Kidney (tissue), 14 donors: ENCODE data around the gene GOLGA2. TPM values are rescaled to one million over a fixed set of nuclear protein-coding genes. Genes with fewer than 3 reads are reported as not detected.

Experiments
- DNase-seq, 5 donors: peaks; one replicate each; pipeline ENCODE4 v3.0.0-alpha.2; 2013 to 2020
- FAIRE-seq: peaks from 2 replicates; lab custom pipeline; 2012; peaks lifted over from hg19 to GRCh38; lab: Jason Lieb, UNC
- H3K27ac ChIP-seq, 2 donors: one replicate each; pipeline ENCODE4 v1.7.0; 2013; ENCODE audit warnings: low read depth in 2 of 2, low read length in 2 of 2, inconsistent platforms in 1 of 2
- H3K27me3 ChIP-seq: one replicate; pipeline ENCODE4 v1.7.1; 2013; ENCODE audit warnings: low read length, inconsistent platforms; ENCODE audit not compliant: control insufficient read depth, insufficient read depth
- H3K36me3 ChIP-seq, 3 donors: one replicate each; pipeline versions ENCODE4 v1.7.0 to v1.7.1; 2013; ENCODE audit warnings: low read length in 3 of 3, control low read depth in 1 of 3, inconsistent platforms in 1 of 3; ENCODE audit not compliant: insufficient read depth in 3 of 3, control insufficient read depth in 2 of 3
- H3K4me1 ChIP-seq, 3 donors: one replicate each; pipeline versions ENCODE4 v1.7.0 to v1.7.1; 2013; ENCODE audit warnings: low read length in 3 of 3, inconsistent platforms in 1 of 3, low read depth in 1 of 3; ENCODE audit not compliant: control insufficient read depth in 2 of 3, insufficient read depth in 2 of 3
- H3K4me3 ChIP-seq, 3 donors: one replicate each; pipeline versions ENCODE4 v1.7.0 to v1.8.1; 2013; ENCODE audit warnings: low read length in 3 of 3, control low read depth in 1 of 3, inconsistent platforms in 1 of 3
- H3K9ac ChIP-seq, 3 donors: one replicate each; pipeline versions ENCODE4 v1.7.0 to v1.7.1; 2013; ENCODE audit warnings: low read length in 3 of 3, control low read depth in 1 of 3, inconsistent platforms in 1 of 3
- H3K9me3 ChIP-seq, 3 donors: one replicate each; pipeline versions ENCODE4 v1.7.0 to v1.7.1; 2013; ENCODE audit warnings: low read length in 3 of 3, control low read depth in 1 of 3, inconsistent platforms in 1 of 3; ENCODE audit not compliant: control insufficient read depth in 2 of 3, insufficient read depth in 1 of 3
- intact Hi-C: fragments of 100-400 bp; cut with DNase I; formaldehyde crosslinking; loops from one replicate; pipeline ENCODE4 v1.11.1; 2022
- polyA plus RNA-seq: library from polyadenylated mRNA; stranded (reverse); fragments of 350-450 nt; fragmentation: Illumina TruSeq; extraction: RNeasy Lipid Tissue Mini Kit (QIAGEN cat#74804); gene quantifications from one replicate; pipeline ENCODE4 v1.2.3, GENCODE V29; 2014; ENCODE audit warnings: low read depth, low replicate concordance; ENCODE audit not compliant: insufficient read depth
- total RNA-seq: library from RNA; stranded (reverse); fragmentation: NEBNext Ultra II Directional; extraction: Animal tissue kit (Norgen Biotek cat#: 25700); gene quantifications from one replicate; pipeline ENCODE4 v1.2.1, GENCODE V29; 2021
- TF ChIP-seq, protein P1 (sequence below): IDR thresholded peaks from 3 replicates; pipeline ENCODE4 v1.5.1; 2012; ENCODE audit warnings: mild to moderate bottlenecking, moderate library complexity, borderline replicate concordance; ENCODE audit not compliant: insufficient read depth; ENCODE audit errors: extremely low read depth
- donor health status: control.
- donor health status: control.
- donor health status: control.
- donor health status: control.
- donor health status: control.
- donor health status: DM: yes; HTN: yes; CAD: no.
- donor health status: Normal renal cell carcinoma (clear cell type).

The GOLGA2 gene
- total and polyA plus RNA-seq, 2 donors from 2014 or later = 42.9 to 79.7 TPM

DNA sequence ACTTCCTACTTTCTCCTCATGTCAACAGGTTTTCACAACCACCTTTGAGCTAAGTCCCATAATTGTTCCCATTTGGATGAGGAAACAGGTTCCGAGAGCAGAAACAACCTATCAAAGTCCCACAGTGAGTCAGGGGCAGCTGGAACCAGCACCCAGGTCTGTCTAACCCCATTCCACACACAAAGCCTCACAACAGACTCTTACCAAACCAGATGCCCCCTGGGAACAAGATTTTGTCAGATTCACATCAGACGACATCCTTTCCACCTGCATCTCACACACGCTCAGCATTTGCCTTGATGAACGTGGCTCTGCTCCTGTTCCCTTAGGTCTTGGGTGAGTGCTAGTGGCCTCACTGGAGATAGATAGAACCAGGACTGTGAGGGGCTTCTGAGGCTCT is 17.3 kb upstream of the GOLGA2 start:
- H3K27me3 ChIP-seq = no peaks in the 10 kb centered on the region
- intact Hi-C loops = no loop called here
- H3K9me3 ChIP-seq = no peaks in the 10 kb centered on the region
- no peak for DNase-seq
- H3K27ac ChIP-seq = no peak overlapping the region
- peaks cover 0 to 7% (median 0%) of the 10 kb centered on the region in 3 donors for H3K4me1 ChIP-seq
- no peak overlapping the region for H3K9ac ChIP-seq
- FAIRE-seq = no peak
- TF ChIP-seq, protein P1, sequence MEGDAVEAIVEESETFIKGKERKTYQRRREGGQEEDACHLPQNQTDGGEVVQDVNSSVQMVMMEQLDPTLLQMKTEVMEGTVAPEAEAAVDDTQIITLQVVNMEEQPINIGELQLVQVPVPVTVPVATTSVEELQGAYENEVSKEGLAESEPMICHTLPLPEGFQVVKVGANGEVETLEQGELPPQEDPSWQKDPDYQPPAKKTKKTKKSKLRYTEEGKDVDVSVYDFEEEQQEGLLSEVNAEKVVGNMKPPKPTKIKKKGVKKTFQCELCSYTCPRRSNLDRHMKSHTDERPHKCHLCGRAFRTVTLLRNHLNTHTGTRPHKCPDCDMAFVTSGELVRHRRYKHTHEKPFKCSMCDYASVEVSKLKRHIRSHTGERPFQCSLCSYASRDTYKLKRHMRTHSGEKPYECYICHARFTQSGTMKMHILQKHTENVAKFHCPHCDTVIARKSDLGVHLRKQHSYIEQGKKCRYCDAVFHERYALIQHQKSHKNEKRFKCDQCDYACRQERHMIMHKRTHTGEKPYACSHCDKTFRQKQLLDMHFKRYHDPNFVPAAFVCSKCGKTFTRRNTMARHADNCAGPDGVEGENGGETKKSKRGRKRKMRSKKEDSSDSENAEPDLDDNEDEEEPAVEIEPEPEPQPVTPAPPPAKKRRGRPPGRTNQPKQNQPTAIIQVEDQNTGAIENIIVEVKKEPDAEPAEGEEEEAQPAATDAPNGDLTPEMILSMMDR = no peak
- H3K36me3 ChIP-seq = peaks cover 0 to 10% (median 0%) of the 10 kb centered on the region in 3 donors
- no peak overlapping the region for H3K4me3 ChIP-seq

DNA sequence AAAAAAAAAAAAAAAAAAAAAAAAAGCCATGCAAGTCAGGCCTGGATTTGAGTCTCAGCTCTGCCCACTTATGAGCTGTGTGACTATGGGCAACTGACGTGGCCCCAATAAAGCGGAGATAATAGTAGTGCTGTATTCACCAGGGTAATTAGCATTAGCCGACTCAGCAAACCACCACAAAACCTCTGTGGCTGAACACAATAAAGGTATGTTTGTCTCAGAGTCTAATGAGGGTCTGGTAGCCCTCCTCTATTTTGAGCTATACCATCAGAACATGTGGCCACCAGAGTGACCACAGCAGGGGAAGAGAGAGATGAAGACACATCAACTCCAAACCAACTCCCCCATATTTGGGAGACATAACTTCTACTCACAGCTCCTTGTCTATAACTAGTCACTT is 16.2 kb upstream of the GOLGA2 start:
- FAIRE-seq = no peak
- TF ChIP-seq, protein P1 = no peak

DNA sequence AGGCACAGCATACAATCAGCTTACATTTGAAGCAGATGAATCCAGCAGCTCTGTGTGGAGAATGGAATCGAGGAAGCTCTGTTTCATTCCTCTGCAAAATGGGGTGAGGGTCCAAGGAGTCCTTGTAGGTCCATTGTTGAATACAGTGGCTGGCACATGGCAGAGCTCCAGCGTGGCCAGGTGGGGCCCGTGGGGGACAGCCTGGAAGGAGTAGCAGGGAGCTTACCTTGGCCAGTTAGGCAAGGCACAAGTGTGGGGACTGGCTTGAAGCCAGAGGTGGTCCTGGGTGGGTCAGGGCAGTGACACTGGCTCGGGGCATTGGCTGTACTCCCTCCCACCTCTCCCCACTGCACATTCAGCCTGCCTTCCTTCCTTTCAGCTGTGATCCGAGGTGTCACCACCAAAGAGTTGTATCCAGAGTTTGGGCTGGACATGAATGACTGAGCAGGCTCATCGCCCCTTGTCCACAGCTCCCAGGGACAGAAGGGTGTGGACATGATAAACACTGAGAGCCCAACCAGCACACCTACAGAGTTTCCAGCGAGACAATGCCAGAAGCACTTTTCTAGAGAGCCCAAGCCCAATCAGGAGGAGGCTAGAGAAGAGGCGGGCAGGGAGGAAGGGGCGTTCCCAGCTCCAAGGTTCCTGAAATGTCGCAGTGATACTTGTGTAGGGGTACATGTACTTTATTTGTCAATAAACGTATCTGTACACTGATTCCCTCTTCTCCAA is 12.6 kb upstream of the GOLGA2 start:
- intact Hi-C loops = no loop called here
- no peaks in the 10 kb centered on the region for H3K9me3 ChIP-seq
- peaks cover 0 to 14% (median 6%) of the 10 kb centered on the region in 3 donors for H3K36me3 ChIP-seq
- H3K4me1 ChIP-seq = no peaks in the 10 kb centered on the region
- TF ChIP-seq, protein P1 = no peak
- FAIRE-seq = no peak
- no peaks in the 10 kb centered on the region for H3K27me3 ChIP-seq
- no peak overlapping the region for H3K27ac ChIP-seq
- DNase-seq = no peak
- H3K4me3 ChIP-seq = no peak overlapping the region
- no peak overlapping the region for H3K9ac ChIP-seq

More for the DNA sequence above, 16.2 kb upstream of the GOLGA2 start:
- Histone ChIP-seq H3K36me3 (peaks cover 0 to 11% (median 0%) of the 10 kb centered on the region in 3 donors), H3K9ac (no peak overlapping the region), H3K4me1 (peaks cover 0 to 7% (median 0%) of the 10 kb centered on the region in 3 donors), H3K9me3 (no peaks in the 10 kb centered on the region), H3K27me3 (no peaks in the 10 kb centered on the region), H3K4me3 (no peak overlapping the region), H3K27ac (no peak overlapping the region)
- DNase-seq = no peak
- intact Hi-C loops = no loop called here
